H9 (cell line): ENCODE results near the gene SLC9A5. TPM values are rescaled to one million over a fixed set of nuclear protein-coding genes. Genes with fewer than 3 reads are reported as not detected.

Experiments
- DNase-seq: peaks from one replicate; pipeline ENCODE4 v3.0.0-alpha.2; 2017
- H2AFZ ChIP-seq: one replicate; pipeline ENCODE4 v1.6.1; 2013; ENCODE audit warnings: mild to moderate bottlenecking, low read length, control low read depth, moderate library complexity
- H2AK5ac ChIP-seq: 2 replicates; pipeline ENCODE4 v1.6.1; 2013; ENCODE audit warnings: low read length, control low read depth, mixed read lengths; ENCODE audit not compliant: insufficient read length
- H2BK120ac ChIP-seq: one replicate; pipeline ENCODE4 v1.6.1; 2013; ENCODE audit warnings: low read depth, mild to moderate bottlenecking, low read length, control low read depth, inconsistent platforms; ENCODE audit not compliant: poor library complexity, severe bottlenecking
- H2BK12ac ChIP-seq: 2 replicates; pipeline ENCODE4 v1.6.1; 2013; ENCODE audit warnings: low read length, control low read depth, mixed read lengths, low read depth; ENCODE audit not compliant: insufficient read length
- H2BK15ac ChIP-seq: 2 replicates; pipeline ENCODE4 v1.6.1; 2013; ENCODE audit warnings: low read depth, low read length, control low read depth
- H2BK20ac ChIP-seq: one replicate; pipeline ENCODE4 v1.6.1; 2013; ENCODE audit warnings: low read depth, mild to moderate bottlenecking, low read length, control low read depth, inconsistent platforms; ENCODE audit not compliant: poor library complexity, severe bottlenecking
- H2BK5ac ChIP-seq: 2 replicates; pipeline ENCODE4 v1.6.1; 2013; ENCODE audit warnings: low read length, control low read depth, mixed read lengths; ENCODE audit not compliant: insufficient read length
- H3K14ac ChIP-seq: 2 replicates; pipeline ENCODE4 v1.6.1; 2013; ENCODE audit warnings: low read length, control low read depth; ENCODE audit not compliant: insufficient read depth
- H3K18ac ChIP-seq: 2 replicates; pipeline ENCODE4 v1.6.1; 2013; ENCODE audit warnings: low read depth, mild to moderate bottlenecking, mixed read lengths, low read length, control low read depth; ENCODE audit not compliant: insufficient read length
- H3K23ac ChIP-seq: 2 replicates; pipeline ENCODE4 v1.6.1; 2013; ENCODE audit warnings: low read length, control low read depth, mixed read lengths, low read depth; ENCODE audit not compliant: insufficient read length
- H3K23me2 ChIP-seq: 2 replicates; pipeline ENCODE4 v1.6.1; 2013; ENCODE audit warnings: low read depth, mild to moderate bottlenecking, mixed read lengths, low read length, control low read depth; ENCODE audit not compliant: insufficient read length, poor library complexity, severe bottlenecking
- H3K27ac ChIP-seq: 2 replicates; pipeline ENCODE4 v1.5.1; 2013; ENCODE audit warnings: low read length, control low read depth, mixed read lengths, low read depth; ENCODE audit not compliant: insufficient read length
- H3K27me3 ChIP-seq: 2 replicates; pipeline ENCODE4 v1.6.1; 2013; ENCODE audit warnings: low read length, control low read depth, inconsistent platforms; ENCODE audit not compliant: insufficient read depth
- H3K4ac ChIP-seq: 2 replicates; pipeline ENCODE4 v1.6.1; 2013; ENCODE audit warnings: low read depth, mild to moderate bottlenecking, control low read depth, inconsistent platforms, low read length, moderate library complexity
- H3K4me1 ChIP-seq: 2 replicates; pipeline ENCODE4 v1.6.1; 2013; ENCODE audit warnings: low read length, control low read depth, inconsistent platforms; ENCODE audit not compliant: insufficient read depth
- H3K4me2 ChIP-seq: 2 replicates; pipeline ENCODE4 v1.6.1; 2013; ENCODE audit warnings: low read length, control low read depth, mixed read lengths; ENCODE audit not compliant: insufficient read length, insufficient read depth
- H3K56ac ChIP-seq: 2 replicates; pipeline ENCODE4 v1.6.1; 2013; ENCODE audit warnings: low read depth, mild to moderate bottlenecking, mixed read lengths, low read length, control low read depth; ENCODE audit not compliant: insufficient read length
- H3K79me1 ChIP-seq: 2 replicates; pipeline ENCODE4 v1.6.1; 2013; ENCODE audit warnings: low read depth, mild to moderate bottlenecking, moderate library complexity, low read length, control low read depth, inconsistent platforms; ENCODE audit not compliant: insufficient read depth, poor library complexity, severe bottlenecking
- H3K79me2 ChIP-seq: 2 replicates; pipeline ENCODE4 v1.6.1; 2013; ENCODE audit warnings: low read length, control low read depth, inconsistent platforms; ENCODE audit not compliant: insufficient read depth
- H3K9ac ChIP-seq: 2 replicates; pipeline ENCODE4 v1.6.1; 2013; ENCODE audit warnings: low read length, control low read depth, mixed read lengths; ENCODE audit not compliant: insufficient read length; ENCODE audit errors: extremely low read depth
- H3K9me3 ChIP-seq: one replicate; pipeline ENCODE4 v1.6.1; 2013; ENCODE audit warnings: low read depth, low read length, inconsistent platforms; ENCODE audit not compliant: control insufficient read depth
- H3T11ph ChIP-seq: one replicate; pipeline ENCODE4 v1.6.1; 2013; ENCODE audit warnings: mild to moderate bottlenecking, low read length, control low read depth, inconsistent platforms
- H4K20me1 ChIP-seq: one replicate; pipeline ENCODE4 v1.6.1; 2013; ENCODE audit not compliant: control insufficient read depth, insufficient read length, insufficient read depth
- H4K5ac ChIP-seq: 2 replicates; pipeline ENCODE4 v1.6.1; 2013; ENCODE audit warnings: low read depth, mild to moderate bottlenecking, mixed read lengths, low read length, control low read depth; ENCODE audit not compliant: insufficient read length
- H4K8ac ChIP-seq: replicated peaks from 2 replicates; pipeline ENCODE4 v1.6.1; 2013; ENCODE audit warnings: low read length, control low read depth, mixed read lengths, low read depth; ENCODE audit not compliant: insufficient read length
- H4K91ac ChIP-seq: 2 replicates; pipeline ENCODE4 v1.6.1; 2013; ENCODE audit warnings: low read depth, mild to moderate bottlenecking, moderate library complexity, mixed read lengths, low read length, control low read depth; ENCODE audit not compliant: insufficient read length
- H3K27ac Mint-ChIP-seq, 3 experiments: 2 replicates in 2 of 3; 3 replicates in 1 of 3; pipeline ENCODE4 v1.8.0; 2020 to 2021; ENCODE audit warnings: mixed read lengths in 3 of 3, mild to moderate bottlenecking in 1 of 3, moderate library complexity in 1 of 3
- H3K27me3 Mint-ChIP-seq: 2 replicates; pipeline ENCODE4 v1.8.0; 2021; ENCODE audit warnings: low read depth, mild to moderate bottlenecking, moderate library complexity, mixed read lengths
- H3K36me3 Mint-ChIP-seq, 3 experiments: 2 replicates in 2 of 3; 3 replicates in 1 of 3; pipeline ENCODE4 v1.8.0; 2020 to 2021; ENCODE audit warnings: low read depth in 3 of 3, mixed read lengths in 3 of 3; ENCODE audit not compliant: insufficient read depth in 1 of 3
- H3K4me1 Mint-ChIP-seq, 2 experiments: 2 replicates each; pipeline ENCODE4 v1.8.0; 2020; ENCODE audit warnings: mixed read lengths in 2 of 2
- H3K4me3 Mint-ChIP-seq, 2 experiments: 2 replicates in 1 of 2; 3 replicates in 1 of 2; pipeline ENCODE4 v1.8.0; 2020 to 2021; ENCODE audit warnings: mild to moderate bottlenecking in 2 of 2, mixed read lengths in 2 of 2, moderate library complexity in 1 of 2
- H3K9me3 Mint-ChIP-seq, 2 experiments: 2 replicates in 1 of 2; 3 replicates in 1 of 2; pipeline ENCODE4 v1.8.0; 2020; ENCODE audit warnings: mild to moderate bottlenecking in 2 of 2, mixed read lengths in 2 of 2, moderate library complexity in 1 of 2
- CTCF ChIP-seq: fragments of 200-600 bp; sonication (generic); conservative IDR thresholded peaks from 3 replicates; pipeline ENCODE4 v1.8.0; 2021; ENCODE audit warnings: antibody characterized with exemption, mild to moderate bottlenecking
- WGBS: extraction: QIAGEN DNeasy Blood & Tissue Kit; methylation state at CpG from one replicate; pipeline ENCODE4 v1.1.7; 2013; ENCODE audit warnings: missing lambda C conversion rate, low lambda C conversion rate, mixed read lengths; ENCODE audit not compliant: insufficient read length; ENCODE audit errors: extremely low coverage; 5-methylcytosine and 5-hydroxymethylcytosine counted together
- total RNA-seq: library from RNA; stranded (reverse); gene quantifications from 2 replicates; pipeline ENCODE4 v1.2.1, GENCODE V29; 2021

Gene SLC9A5
- total RNA-seq, 1 experiment from 2014 or later = 9.1 TPM

- peaks cover 16 to 17% of the 10 kb centered on the region in 2 experiments for H3K4me1 Mint-ChIP-seq
- no peak for TF ChIP-seq CTCF
These were observed 4.1 kb downstream of the SLC9A5 start for GRCh38 chr16:67252609-67253497.

More at GRCh38 chr16:67252609-67253497, 4.1 kb downstream of the SLC9A5 start:
- Histone ChIP-seq H2BK120ac (no peak overlapping the region), H3K9me3 (no peaks in the 10 kb centered on the region), H3K23me2 (peaks cover 13% of the 10 kb centered on the region), H2AK5ac (no peak overlapping the region), H3K18ac (no peak overlapping the region), H4K5ac (no peak overlapping the region), H3K4me1 (peaks cover 2% of the 10 kb centered on the region; the same call in 1 of the 2 replicates), H4K20me1 (no peaks in the 10 kb centered on the region), H3K4me2 (no peak overlapping the region), H4K91ac (no peak overlapping the region), H4K8ac (no peak overlapping the region), H3K27ac (no peak overlapping the region), H3K27me3 (no peaks in the 10 kb centered on the region; the same call in 1 of the 2 replicates), H3T11ph (no peak overlapping the region), H2BK20ac (no peak overlapping the region), H2BK5ac (no peak overlapping the region), H3K4ac (no peak overlapping the region), H3K56ac (no peak overlapping the region), H2BK12ac (no peak overlapping the region), H3K9ac (no peak overlapping the region), H3K14ac (no peak overlapping the region), H3K79me1 (no peaks in the 10 kb centered on the region), H3K79me2 (no peaks in the 10 kb centered on the region), H2BK15ac (no peak overlapping the region), H2AFZ (no peak overlapping the region), H3K23ac (no peak overlapping the region)
- Mint-ChIP-seq H3K9me3 (no peaks in the 10 kb centered on the region), H3K36me3 (peaks cover 0 to 20% (median 0%) of the 10 kb centered on the region in 3 experiments; a peak in 3 of 7 replicates), H3K27me3 (peaks cover 22% of the 10 kb centered on the region), H3K27ac (no peak overlapping the region; a peak in 1 of 7 replicates), H3K4me3 (no peak overlapping the region)
- no peak for DNase-seq
- no CpG with 5 or more reads among the region's 4 CpGs for WGBS
